ENCODE data around the gene ZNF69. TPM values are rescaled to one million over a fixed set of nuclear protein-coding genes. Genes with fewer than 3 reads are reported as not detected.
"Not testable (repeated sequence)": the region's sequence is repeated elsewhere in the genome, so short reads cannot be mapped to it uniquely, and the experiment has no call there.

Gene ZNF69
- total and polyA plus RNA-seq, 2 donors (not counting 3 experiments of a cell fraction or from before 2014, with no cell fraction given) = 1.9 to 5.6 TPM

- H3K79me2 ChIP-seq (ENCODE audit: control insufficient read depth, insufficient read depth, low read length) = no peaks in the 10 kb centered on the region
Measured at GRCh38 chr19:11843722-11844121, 43.9 kb upstream of the ZNF69 start.

GRCh38 chr19:11847615-11848014 is 40.0 kb upstream of the ZNF69 start:
- H3K27me3 ChIP-seq (ENCODE audit: control insufficient read depth in 2 of 2, insufficient read depth in 2 of 2, low read length in 2 of 2); H2AFZ ChIP-seq (ENCODE audit: low read depth, low read length); intact Hi-C loops (cut with micrococcal nuclease); H4K20me1 ChIP-seq (replicated peaks; ENCODE audit: control insufficient read depth, extremely low read depth, insufficient read depth, low read length); DNase-seq (ENCODE audit: low read depth, low spot score); H3K4me2 ChIP-seq (ENCODE audit: insufficient read depth, low read length); H3K9me1 ChIP-seq (replicated peaks; ENCODE audit: control insufficient read depth, extremely low read depth, insufficient read depth, low read length); FAIRE-seq; H3K27ac ChIP-seq (ENCODE audit: insufficient read depth, low read depth, low read length); H3K4me3 ChIP-seq (replicated peaks in 1 of 3; ENCODE audit: insufficient read depth in 1 of 3, low read depth in 1 of 3, low read length in 3 of 3); CTCF ChIA-PET; POLR2A ChIA-PET; BruUV-seq (replicated peaks); H3K9me3 ChIP-seq (replicated peaks; ENCODE audit: control insufficient read depth, insufficient read depth, low read length); H3K9ac ChIP-seq (replicated peaks; ENCODE audit: extremely low read depth, insufficient read depth, low read length); dilution Hi-C loops (cut with MboI; ENCODE audit: extremely low pct_ligation_motif_present, low sequenced_read_pairs); H3K79me2 ChIP-seq (ENCODE audit: control insufficient read depth, insufficient read depth, low read length); H3K4me1 ChIP-seq (ENCODE audit: control insufficient read depth, extremely low read depth, insufficient read depth, low read length); H3K36me3 ChIP-seq (ENCODE audit: control insufficient read depth in 2 of 2, extremely low read depth in 1 of 2, insufficient read depth in 2 of 2, low read length in 2 of 2): not testable (repeated sequence)

More at GRCh38 chr19:11843722-11844121, 43.9 kb upstream of the ZNF69 start:
- H3K9me1 ChIP-seq (replicated peaks; ENCODE audit: control insufficient read depth, extremely low read depth, insufficient read depth, low read length) = no peaks in the 10 kb centered on the region
- no peaks in the 10 kb centered on the region for H3K36me3 ChIP-seq (ENCODE audit: control insufficient read depth in 2 of 2, extremely low read depth in 1 of 2, insufficient read depth in 2 of 2, low read length in 2 of 2)
- H3K9ac ChIP-seq (replicated peaks; ENCODE audit: extremely low read depth, insufficient read depth, low read length) = no peak overlapping the region
- dilution Hi-C loops (cut with MboI; ENCODE audit: extremely low pct_ligation_motif_present, low sequenced_read_pairs) (no loop called here), intact Hi-C loops (cut with micrococcal nuclease) (no loop called here)
- H4K20me1 ChIP-seq (replicated peaks; ENCODE audit: control insufficient read depth, extremely low read depth, insufficient read depth, low read length) = no peaks in the 10 kb centered on the region
- TF ChIP-seq MYC (IDR thresholded peaks at IDR 0.05; ENCODE audit: low read depth, low read length) (no peak), POLR2AphosphoS5 (IDR thresholded peaks at IDR 0.05; ENCODE audit: insufficient read depth, low read depth, low read length) (no peak), MAX (IDR thresholded peaks at IDR 0.05; ENCODE audit: insufficient read depth, insufficient read length) (no peak), CTCF (IDR thresholded peaks at IDR 0.05; ENCODE audit: extremely low read depth in 1 of 2, insufficient read depth in 1 of 2, low read depth in 1 of 2, low read length in 2 of 2) (no peak), GATA2 (IDR thresholded peaks at IDR 0.05; ENCODE audit: insufficient read depth, insufficient read length, low read depth, low read length) (no peak), POLR2A (IDR thresholded peaks at IDR 0.05; ENCODE audit: low read depth, low read length) (no peak), FOS (IDR thresholded peaks at IDR 0.05; ENCODE audit: borderline replicate concordance, insufficient read depth, low read length) (no peak), EZH2 (IDR thresholded peaks at IDR 0.05; ENCODE audit: borderline replicate concordance, low read depth, low read length, severe bottlenecking) (no peak), JUN (IDR thresholded peaks at IDR 0.05; ENCODE audit: borderline replicate concordance, insufficient read depth, insufficient read length, low read depth) (no peak)
- FAIRE-seq (no peak), DNase-seq (ENCODE audit: low read depth, low spot score) (no peak)
- no peak overlapping the region for H3K4me2 ChIP-seq (ENCODE audit: insufficient read depth, low read length)
- BruUV-seq (replicated peaks) = no TSS peak
- POLR2A ChIA-PET = interaction anchor here (0.7 kb wide), 1 partner anchor 127 kb away, joined by 4 read pairs; no protein-coding TSS in a partner anchor
- CTCF ChIA-PET = no interaction called here
- no peaks in the 10 kb centered on the region for H3K27me3 ChIP-seq (ENCODE audit: control insufficient read depth in 2 of 2, insufficient read depth in 2 of 2, low read length in 2 of 2)
- no peak overlapping the region for H3K4me3 ChIP-seq (replicated peaks in 1 of 3; ENCODE audit: insufficient read depth in 1 of 3, low read depth in 1 of 3, low read length in 3 of 3)
- no peak overlapping the region for H3K27ac ChIP-seq (ENCODE audit: insufficient read depth, low read depth, low read length)
- H2AFZ ChIP-seq (ENCODE audit: low read depth, low read length) = no peak overlapping the region
- no peaks in the 10 kb centered on the region for H3K4me1 ChIP-seq (ENCODE audit: control insufficient read depth, extremely low read depth, insufficient read depth, low read length)
- no peaks in the 10 kb centered on the region for H3K9me3 ChIP-seq (replicated peaks; ENCODE audit: control insufficient read depth, insufficient read depth, low read length)
